IMR-90 (cell line): ENCODE measurements around the gene TIAM1. TPM values are rescaled to one million over a fixed set of nuclear protein-coding genes. Genes with fewer than 3 reads are reported as not detected.

Experiments
- ATAC-seq: fragments of 200-7000 bp; cut with Tn5 transposase; 2 replicates; pipeline ENCODE4 v1.9.1; 2020; ENCODE audit warnings: low read depth, mild to moderate bottlenecking, moderate library complexity
- BruUV-seq: library from RNA; stranded (reverse); fragments of 400-500 nt; replicated peaks from 2 replicates; lab custom pipeline; 2021; lab: Mats Ljungman, UMichigan
- CTCF ChIA-PET: fragments of 300-600 bp; formaldehyde crosslinking; extraction: SDS; loops from one replicate; lab custom pipeline; 2021; ENCODE audit warnings: antibody characterized with exemption; lab: Yijun Ruan, JAX
- POLR2A ChIA-PET: fragments of 300-600 bp; sonication (Branson Sonifier 250); formaldehyde crosslinking; loops from one replicate; lab custom pipeline; 2022; ENCODE audit warnings: antibody characterized with exemption; ENCODE audit not compliant: unreplicated experiment; lab: Charles Lee
- DNase-seq: peaks from one replicate; pipeline ENCODE4 v3.0.0; 2013
- H2AFZ ChIP-seq: replicated peaks from 2 replicates; pipeline ENCODE3; 2013; ENCODE audit warnings: low read length, mild to moderate bottlenecking; ENCODE audit not compliant: poor library complexity
- H2AK5ac ChIP-seq: 2 replicates; pipeline ENCODE4 v1.6.1; 2013; ENCODE audit warnings: low read depth, low read length, inconsistent platforms
- H2AK9ac ChIP-seq: replicated peaks from 2 replicates; pipeline ENCODE3; 2013; ENCODE audit warnings: mild to moderate bottlenecking, low read depth, low read length, moderate library complexity; ENCODE audit not compliant: poor library complexity
- H2BK120ac ChIP-seq: 2 replicates; pipeline ENCODE4 v1.6.1; 2013; ENCODE audit warnings: low read depth, low read length, inconsistent platforms
- H2BK15ac ChIP-seq: 3 replicates; pipeline ENCODE4 v1.6.1; 2013; ENCODE audit warnings: low read depth, low read length, inconsistent platforms
- H2BK20ac ChIP-seq: 2 replicates; pipeline ENCODE4 v1.6.1; 2013; ENCODE audit warnings: low read depth, mild to moderate bottlenecking, inconsistent platforms, low read length, moderate library complexity
- H2BK5ac ChIP-seq: 2 replicates; pipeline ENCODE4 v1.6.1; 2013; ENCODE audit warnings: mild to moderate bottlenecking, low read depth, low read length, inconsistent platforms; ENCODE audit not compliant: poor library complexity, severe bottlenecking
- H3K14ac ChIP-seq: replicated peaks from 2 replicates; pipeline ENCODE4 v1.6.1; 2013; ENCODE audit warnings: low read depth, low read length, inconsistent platforms
- H3K18ac ChIP-seq: 2 replicates; pipeline ENCODE4 v1.6.1; 2013; ENCODE audit warnings: low read depth, low read length, control low read depth
- H3K23ac ChIP-seq: 2 replicates; pipeline ENCODE4 v1.6.1; 2013; ENCODE audit warnings: low read depth, low read length, inconsistent platforms
- H3K27ac ChIP-seq: 2 replicates; pipeline ENCODE4 v1.5.1; 2013; ENCODE audit warnings: mild to moderate bottlenecking, control low read depth, low read length; ENCODE audit not compliant: insufficient read depth
- H3K27me3 ChIP-seq: 2 replicates; pipeline ENCODE4 v1.6.1; 2013; ENCODE audit warnings: low read length; ENCODE audit not compliant: control insufficient read depth, insufficient read depth
- H3K36me3 ChIP-seq: 2 replicates; pipeline ENCODE4 v1.6.1; 2013; ENCODE audit warnings: low read length, mixed read lengths; ENCODE audit not compliant: control insufficient read depth, insufficient read depth
- H3K4ac ChIP-seq: 2 replicates; pipeline ENCODE4 v1.6.1; 2013; ENCODE audit warnings: low read depth, low read length, inconsistent platforms
- H3K4me1 ChIP-seq: 2 replicates; pipeline ENCODE4 v1.6.1; 2013; ENCODE audit warnings: low read length, mixed read lengths; ENCODE audit not compliant: control insufficient read depth, insufficient read depth
- H3K4me2 ChIP-seq: 2 replicates; pipeline ENCODE4 v1.6.1; 2013; ENCODE audit warnings: low read depth, mild to moderate bottlenecking, control low read depth, low read length, moderate library complexity
- H3K4me3 ChIP-seq: 2 replicates; pipeline ENCODE4 v1.5.1; 2013; ENCODE audit warnings: low read depth, mild to moderate bottlenecking, control low read depth, low read length, moderate library complexity; ENCODE audit not compliant: insufficient read depth
- H3K56ac ChIP-seq: 2 replicates; pipeline ENCODE4 v1.6.1; 2013; ENCODE audit warnings: low read length, inconsistent platforms; ENCODE audit not compliant: insufficient read depth; ENCODE audit errors: extremely low read depth
- H3K79me1 ChIP-seq, 2 experiments: 2 replicates each; pipeline ENCODE4 v1.6.1; 2013; ENCODE audit warnings: low read length in 2 of 2, inconsistent platforms in 1 of 2, low read depth in 1 of 2
- H3K9ac ChIP-seq: 2 replicates; pipeline ENCODE4 v1.6.1; 2013; ENCODE audit warnings: low read depth, low read length, control low read depth
- H3K9me1 ChIP-seq: 2 replicates; pipeline ENCODE4 v1.6.1; 2013; ENCODE audit warnings: low read length, inconsistent platforms; ENCODE audit not compliant: insufficient read depth
- H3K9me3 ChIP-seq: 2 replicates; pipeline ENCODE4 v1.6.1; 2013; ENCODE audit warnings: low read length; ENCODE audit not compliant: control insufficient read depth, insufficient read depth
- H4K20me1 ChIP-seq: 2 replicates; pipeline ENCODE4 v1.6.1; 2013; ENCODE audit warnings: low read length, inconsistent platforms; ENCODE audit not compliant: insufficient read depth
- H4K5ac ChIP-seq: 2 replicates; pipeline ENCODE4 v1.6.1; 2013; ENCODE audit warnings: mild to moderate bottlenecking, low read depth, low read length, control low read depth
- H4K8ac ChIP-seq, 2 experiments: 2 replicates each; pipeline ENCODE4 v1.6.1; 2013; ENCODE audit warnings: low read depth in 2 of 2, low read length in 2 of 2, control low read depth in 1 of 2, inconsistent platforms in 1 of 2
- H4K91ac ChIP-seq: 2 replicates; pipeline ENCODE4 v1.6.1; 2013; ENCODE audit warnings: low read depth, low read length, inconsistent platforms; ENCODE audit not compliant: insufficient read depth
- MAZ ChIP-seq: IDR thresholded peaks from 2 replicates; pipeline ENCODE4 v1.6.1; 2012; ENCODE audit warnings: low read depth, mild to moderate bottlenecking, low read length, improper control_type of control experiment, moderate library complexity, borderline replicate concordance
- NFE2L2 ChIP-seq: fragments of 150-350 bp; IDR thresholded peaks from 2 replicates; pipeline ENCODE4 v1.6.1; 2016; ENCODE audit warnings: low read depth, mild to moderate bottlenecking, low read length
- WGBS, 2 experiments: methylation state at CpG; one replicate each; pipeline versions ENCODE4 v1.1.5 to v1.1.7; 2013; ENCODE audit warnings: missing lambda C conversion rate in 2 of 2; ENCODE audit not compliant: insufficient read length in 1 of 2; ENCODE audit errors: extremely low coverage in 2 of 2; 5-methylcytosine and 5-hydroxymethylcytosine counted together
- dilution Hi-C: fragments of 300-500 bp; cut with HindIII; formaldehyde crosslinking; loops from one replicate; pipeline ENCODE4 v1.14.3; 2018; ENCODE audit warnings: low sequenced_read_pairs; ENCODE audit not compliant: unreplicated experiment
- in situ Hi-C: fragments of 300-500 bp; cut with MboI; formaldehyde crosslinking; loops from 3 replicates; pipeline ENCODE4 v1.14.3; 2019; ENCODE audit warnings: low sequenced_read_pairs, inconsistent platforms, mixed read lengths
- intact Hi-C: fragments of 100-400 bp; cut with micrococcal nuclease; formaldehyde crosslinking; loops from 2 replicates; pipeline ENCODE4 v1.10.0; 2022
- polyA plus RNA-seq, 3 experiments: library from polyadenylated mRNA; depleted of rRNA; stranded (reverse); fragments of >200 nt; gene quantifications; 2 replicates each; pipeline ENCODE4 v1.2.3, GENCODE V29; 2012; ENCODE audit warnings: low replicate concordance in 1 of 3
- total RNA-seq: library from RNA; depleted of rRNA; stranded (reverse); fragments of >200 nt; gene quantifications from 2 replicates; pipeline ENCODE4 v1.2.3, GENCODE V29; 2012
- TF ChIP-seq, protein P1 (sequence below): conservative IDR thresholded peaks from 2 replicates; pipeline ENCODE4 v1.5.1; 2012; ENCODE audit warnings: mild to moderate bottlenecking, low read depth, low read length, improper control_type of control experiment

Gene TIAM1
- total and polyA plus RNA-seq, 2 of the 4 experiments (the other 2 are of a cell fraction) = 2.9 to 9.3 TPM

- H3K9ac ChIP-seq = no peak overlapping the region
- no peak overlapping the region for H2AFZ ChIP-seq
- dilution Hi-C loops = no loop called here
- in situ Hi-C loops = no loop called here
- no peaks in the 10 kb centered on the region for H4K20me1 ChIP-seq
- no peaks in the 10 kb centered on the region for H3K9me1 ChIP-seq
- POLR2A ChIA-PET = no interaction called here
- H3K23ac ChIP-seq = no peak overlapping the region
- CTCF ChIA-PET = interaction anchor here (0.6 to 1.4 kb wide), 2 partner anchors 30 to 403 kb away, joined by 3 to 4 read pairs; no protein-coding TSS in a partner anchor
- BruUV-seq = no TSS peak
- no peak overlapping the region for H3K4me3 ChIP-seq
- TF ChIP-seq MAZ = no peak
- TF ChIP-seq, protein P1, sequence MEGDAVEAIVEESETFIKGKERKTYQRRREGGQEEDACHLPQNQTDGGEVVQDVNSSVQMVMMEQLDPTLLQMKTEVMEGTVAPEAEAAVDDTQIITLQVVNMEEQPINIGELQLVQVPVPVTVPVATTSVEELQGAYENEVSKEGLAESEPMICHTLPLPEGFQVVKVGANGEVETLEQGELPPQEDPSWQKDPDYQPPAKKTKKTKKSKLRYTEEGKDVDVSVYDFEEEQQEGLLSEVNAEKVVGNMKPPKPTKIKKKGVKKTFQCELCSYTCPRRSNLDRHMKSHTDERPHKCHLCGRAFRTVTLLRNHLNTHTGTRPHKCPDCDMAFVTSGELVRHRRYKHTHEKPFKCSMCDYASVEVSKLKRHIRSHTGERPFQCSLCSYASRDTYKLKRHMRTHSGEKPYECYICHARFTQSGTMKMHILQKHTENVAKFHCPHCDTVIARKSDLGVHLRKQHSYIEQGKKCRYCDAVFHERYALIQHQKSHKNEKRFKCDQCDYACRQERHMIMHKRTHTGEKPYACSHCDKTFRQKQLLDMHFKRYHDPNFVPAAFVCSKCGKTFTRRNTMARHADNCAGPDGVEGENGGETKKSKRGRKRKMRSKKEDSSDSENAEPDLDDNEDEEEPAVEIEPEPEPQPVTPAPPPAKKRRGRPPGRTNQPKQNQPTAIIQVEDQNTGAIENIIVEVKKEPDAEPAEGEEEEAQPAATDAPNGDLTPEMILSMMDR = no peak
- no peak for TF ChIP-seq NFE2L2
- H2BK5ac ChIP-seq = no peak overlapping the region
- H4K5ac ChIP-seq = no peak overlapping the region
- no peaks in the 10 kb centered on the region for H3K27me3 ChIP-seq
- no peak overlapping the region for H3K56ac ChIP-seq
- H2BK15ac ChIP-seq = no peak overlapping the region
- DNase-seq (peak; percentile 50), ATAC-seq (peak; percentile 43; the same call in 1 of the 2 replicates)
- no peak overlapping the region for H2AK5ac ChIP-seq
- no peaks in the 10 kb centered on the region for H3K79me1 ChIP-seq
- no peaks in the 10 kb centered on the region for H3K4me1 ChIP-seq
- no peak overlapping the region for H2BK20ac ChIP-seq
- intact Hi-C loops = no loop called here
- H3K36me3 ChIP-seq = no peaks in the 10 kb centered on the region
- no peak overlapping the region for H3K27ac ChIP-seq
- no peak overlapping the region for H2BK120ac ChIP-seq
- no CpG with 5 or more reads among the region's 3 CpGs for WGBS, 2 experiments
- H3K4ac ChIP-seq = no peak overlapping the region
- H2AK9ac ChIP-seq = no peak overlapping the region
- no peak overlapping the region for H4K8ac ChIP-seq
- no peak overlapping the region for H3K18ac ChIP-seq
- no peaks in the 10 kb centered on the region for H3K9me3 ChIP-seq
- H4K91ac ChIP-seq = no peak overlapping the region
- no peak overlapping the region for H3K14ac ChIP-seq
- H3K4me2 ChIP-seq = no peak overlapping the region
These were observed 142.5 kb downstream of the TIAM1 start for GRCh38 chr21:31201548-31201947.
